Keratinocyte (primary cell): ENCODE measurements around the gene AFTPH. TPM values are rescaled to one million over a fixed set of nuclear protein-coding genes. Genes with fewer than 3 reads are reported as not detected.

Source experiments
- DNase-seq: peaks from one replicate; pipeline ENCODE4 v3.0.0-alpha.2; 2011; ENCODE audit warnings: low read depth, missing footprints, low spot score
- FAIRE-seq: peaks from 2 replicates; lab custom pipeline; 2011; peaks lifted over from hg19 to GRCh38; lab: Jason Lieb, UNC
- H2AFZ ChIP-seq: 2 replicates; pipeline ENCODE4 v1.6.0; 2012; ENCODE audit warnings: low read length, control low read depth, inconsistent platforms; ENCODE audit not compliant: control insufficient read depth
- H3K27ac ChIP-seq: 2 replicates; pipeline ENCODE4 v1.5.1; 2011; ENCODE audit warnings: low read length; ENCODE audit not compliant: control insufficient read depth, insufficient read depth
- H3K27me3 ChIP-seq: 3 replicates; pipeline ENCODE4 v1.6.0; 2011; ENCODE audit warnings: low read length; ENCODE audit not compliant: control insufficient read depth, insufficient read depth; ENCODE audit errors: extremely low read depth
- H3K36me3 ChIP-seq, 2 experiments: 2 replicates in 1 of 2; 3 replicates in 1 of 2; pipeline ENCODE4 v1.5.1; 2011; ENCODE audit warnings: low read length in 2 of 2, mild to moderate bottlenecking in 1 of 2; ENCODE audit not compliant: control insufficient read depth in 2 of 2, insufficient read depth in 2 of 2; ENCODE audit errors: extremely low read depth in 1 of 2
- H3K4me1 ChIP-seq: 3 replicates; pipeline ENCODE4 v1.5.1; 2011; ENCODE audit warnings: low read length; ENCODE audit not compliant: control insufficient read depth, insufficient read depth; ENCODE audit errors: extremely low read depth
- H3K4me2 ChIP-seq: 3 replicates; pipeline ENCODE4 v1.6.0; 2011; ENCODE audit warnings: low read depth, low read length; ENCODE audit not compliant: control insufficient read depth, insufficient read depth; ENCODE audit errors: extremely low read depth
- H3K4me3 ChIP-seq, 3 experiments: fragments of 200-600 bp in 1 of 3; sonication (generic) in 1 of 3; 2 replicates in 2 of 3; 3 replicates in 1 of 3; pipeline ENCODE4 v1.5.1; 2011 to 2016; ENCODE audit warnings: low read length in 3 of 3, mild to moderate bottlenecking in 3 of 3, control low read depth in 2 of 3, inconsistent platforms in 1 of 3, low read depth in 1 of 3, mixed read lengths in 1 of 3, mixed run types in 1 of 3, moderate library complexity in 1 of 3; ENCODE audit not compliant: control insufficient read depth in 2 of 3, insufficient read depth in 2 of 3; ENCODE audit errors: extremely low read depth in 1 of 3
- H3K79me2 ChIP-seq: 2 replicates; pipeline ENCODE4 v1.6.0; 2012; ENCODE audit warnings: low read length; ENCODE audit not compliant: control insufficient read depth, insufficient read depth
- H3K9ac ChIP-seq: 3 replicates; pipeline ENCODE4 v1.6.0; 2011; ENCODE audit warnings: low read length; ENCODE audit not compliant: control insufficient read depth, insufficient read depth; ENCODE audit errors: extremely low read depth
- H3K9me1 ChIP-seq: 3 replicates; pipeline ENCODE4 v1.6.0; 2011; ENCODE audit warnings: low read length; ENCODE audit not compliant: control insufficient read depth, insufficient read depth; ENCODE audit errors: extremely low read depth
- H3K9me3 ChIP-seq: 2 replicates; pipeline ENCODE4 v1.5.1; 2012; ENCODE audit warnings: low read depth, low read length; ENCODE audit not compliant: control insufficient read depth
- H4K20me1 ChIP-seq: 3 replicates; pipeline ENCODE4 v1.6.0; 2011; ENCODE audit warnings: low read length; ENCODE audit not compliant: control insufficient read depth, insufficient read depth; ENCODE audit errors: extremely low read depth
- EZH2 ChIP-seq: IDR thresholded peaks from one replicate; pipeline ENCODE4 v1.6.1; 2012; ENCODE audit warnings: inconsistent platforms, mild to moderate bottlenecking, low read length, moderate library complexity
- dilution Hi-C: fragments of 300-500 bp; cut with MboI; formaldehyde crosslinking; loops from one replicate; pipeline ENCODE4 v1.7.0; 2020; ENCODE audit warnings: low sequenced_read_pairs; ENCODE audit not compliant: extremely low pct_ligation_motif_present
- polyA plus RNA-seq, 5 experiments: library from polyadenylated mRNA; depleted of rRNA in 3 of 5; stranded (reverse) in 3 of 5; stranded (forward) in 1 of 5; unstranded in 1 of 5; fragments of >200 nt; gene quantifications; 1 replicate in 1 of 5; 2 replicates in 3 of 5; 3 replicates in 1 of 5; pipeline versions ENCODE4 v1.2.1 to v1.2.3, GENCODE V29; 2011 to 2012; ENCODE audit warnings: missing spikeins in 2 of 5, low read depth in 1 of 5, low replicate concordance in 1 of 5
- TF ChIP-seq, protein P1 (sequence below), 3 experiments: IDR thresholded peaks in 1 of 3; conservative IDR thresholded peaks in 1 of 3; optimal IDR thresholded peaks in 1 of 3; 2 replicates in 2 of 3; 3 replicates in 1 of 3; pipeline versions ENCODE3 to v1.5.1; 2011; ENCODE audit warnings: low read length in 3 of 3, mild to moderate bottlenecking in 3 of 3, moderate library complexity in 2 of 3, control low read depth in 1 of 3, inconsistent platforms in 1 of 3; ENCODE audit not compliant: insufficient read depth in 2 of 3; ENCODE audit errors: extremely low read depth in 1 of 3

The AFTPH gene
- polyA plus RNA-seq, 1 donor (not counting 4 experiments of a cell fraction or from before 2014, with no cell fraction given), result 28.3 TPM

DNA sequence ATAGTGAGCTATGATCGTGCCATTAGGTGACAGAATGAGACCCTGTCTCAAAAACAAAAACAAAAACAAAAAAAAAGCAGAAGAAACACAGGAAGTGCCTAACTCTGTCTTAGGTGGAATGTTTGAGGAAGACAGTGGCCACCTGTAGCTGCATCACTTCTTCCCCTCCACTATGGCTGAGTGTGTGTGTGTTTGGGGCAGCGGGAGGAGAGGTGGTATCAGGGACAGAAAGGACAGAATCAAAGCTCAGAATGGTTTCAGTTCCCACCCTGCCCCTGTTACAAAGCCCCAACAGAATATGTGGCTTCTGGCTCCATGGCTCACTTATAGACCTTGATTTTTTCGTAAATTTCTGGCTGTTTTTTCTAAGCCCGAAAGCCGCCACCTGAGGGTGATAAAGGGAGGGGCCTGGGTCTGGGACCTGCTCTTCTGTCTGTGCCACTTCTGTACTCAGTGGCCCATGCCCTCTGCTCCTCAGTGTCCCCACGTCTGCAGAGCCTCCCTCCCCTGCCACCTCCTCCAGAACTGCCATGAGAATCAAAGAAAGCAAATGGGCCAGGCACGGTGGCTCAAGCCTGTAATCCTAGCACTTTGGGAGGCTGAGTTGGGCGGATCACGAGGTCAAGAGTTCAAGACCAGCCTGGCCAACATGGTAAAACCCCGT lies 102.2 kb downstream of the AFTPH start:
- TF ChIP-seq, protein P1, sequence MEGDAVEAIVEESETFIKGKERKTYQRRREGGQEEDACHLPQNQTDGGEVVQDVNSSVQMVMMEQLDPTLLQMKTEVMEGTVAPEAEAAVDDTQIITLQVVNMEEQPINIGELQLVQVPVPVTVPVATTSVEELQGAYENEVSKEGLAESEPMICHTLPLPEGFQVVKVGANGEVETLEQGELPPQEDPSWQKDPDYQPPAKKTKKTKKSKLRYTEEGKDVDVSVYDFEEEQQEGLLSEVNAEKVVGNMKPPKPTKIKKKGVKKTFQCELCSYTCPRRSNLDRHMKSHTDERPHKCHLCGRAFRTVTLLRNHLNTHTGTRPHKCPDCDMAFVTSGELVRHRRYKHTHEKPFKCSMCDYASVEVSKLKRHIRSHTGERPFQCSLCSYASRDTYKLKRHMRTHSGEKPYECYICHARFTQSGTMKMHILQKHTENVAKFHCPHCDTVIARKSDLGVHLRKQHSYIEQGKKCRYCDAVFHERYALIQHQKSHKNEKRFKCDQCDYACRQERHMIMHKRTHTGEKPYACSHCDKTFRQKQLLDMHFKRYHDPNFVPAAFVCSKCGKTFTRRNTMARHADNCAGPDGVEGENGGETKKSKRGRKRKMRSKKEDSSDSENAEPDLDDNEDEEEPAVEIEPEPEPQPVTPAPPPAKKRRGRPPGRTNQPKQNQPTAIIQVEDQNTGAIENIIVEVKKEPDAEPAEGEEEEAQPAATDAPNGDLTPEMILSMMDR (optimal IDR thresholded peaks at IDR 0.05 in 1 of 3, IDR thresholded peaks at IDR 0.05 in 1 of 3, conservative IDR thresholded peaks at IDR 0.05 in 1 of 3; ENCODE audit: extremely low read depth in 1 of 3, insufficient read depth in 2 of 3, low read length in 3 of 3), result no peak
- TF ChIP-seq EZH2, result no peak
- H3K9me1 ChIP-seq, result no peaks in the 10 kb centered on the region
- peaks cover 4 to 7% of the 10 kb centered on the region in 2 experiments for H3K36me3 ChIP-seq
- H3K9ac ChIP-seq, result no peak overlapping the region
- H3K9me3 ChIP-seq, result no peaks in the 10 kb centered on the region
- dilution Hi-C loops, result no loop called here
- H3K79me2 ChIP-seq, result no peaks in the 10 kb centered on the region
- no peak overlapping the region for H3K27ac ChIP-seq
- H3K27me3 ChIP-seq, result no peaks in the 10 kb centered on the region
- H3K4me3 ChIP-seq, result no peak overlapping the region
- H3K4me2 ChIP-seq, result no peak overlapping the region
- FAIRE-seq (no peak), DNase-seq (no peak)
- no peak overlapping the region for H2AFZ ChIP-seq
- H3K4me1 ChIP-seq, result peaks cover 14% of the 10 kb centered on the region
- no peaks in the 10 kb centered on the region for H4K20me1 ChIP-seq

DNA sequence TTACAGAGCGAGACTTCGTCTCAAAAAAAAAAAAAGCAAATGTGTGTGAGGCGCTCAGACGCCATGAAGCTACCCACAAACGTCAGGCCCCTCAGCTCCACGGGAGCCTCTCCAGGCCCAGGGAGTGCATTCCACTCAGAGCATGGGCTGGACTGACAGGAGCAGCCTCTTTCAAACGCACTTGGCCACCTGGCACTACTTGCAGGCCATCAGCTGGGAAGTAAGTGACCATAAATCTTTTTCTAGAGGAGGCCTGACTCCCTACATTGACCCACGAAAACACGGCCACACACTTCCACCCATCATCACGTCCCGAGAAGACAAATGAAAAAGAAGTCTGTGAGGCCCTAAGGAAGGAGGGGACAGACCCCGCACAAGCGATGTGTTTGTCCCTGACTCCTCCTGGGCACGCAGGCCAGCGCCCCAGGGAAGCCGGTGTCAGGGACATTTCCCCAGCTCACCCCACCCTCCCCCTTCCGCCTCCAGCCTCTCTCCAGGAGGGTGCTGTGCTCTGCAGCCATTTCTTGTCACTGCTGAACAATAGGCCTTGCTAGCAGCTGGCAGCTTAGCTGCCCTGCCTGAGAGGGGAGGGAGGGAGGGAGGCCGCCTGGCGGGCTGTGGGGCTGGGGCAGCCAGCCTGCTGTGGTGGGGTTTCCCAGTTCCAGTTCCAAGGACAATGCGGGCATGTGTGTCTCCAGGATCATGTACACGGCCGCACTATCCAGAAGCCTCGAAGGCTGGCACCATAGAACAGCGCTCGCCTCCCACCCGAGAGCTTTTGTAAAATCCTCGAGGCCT lies 103.0 kb downstream of the AFTPH start:
- no peaks in the 10 kb centered on the region for H3K27me3 ChIP-seq
- DNase-seq, result no peak
- H3K79me2 ChIP-seq, result no peaks in the 10 kb centered on the region
- no peak overlapping the region for H3K4me3 ChIP-seq
- FAIRE-seq, result no peak
- no peaks in the 10 kb centered on the region for H3K9me1 ChIP-seq
- no peak overlapping the region for H3K4me2 ChIP-seq
- no peak overlapping the region for H2AFZ ChIP-seq
- no peak overlapping the region for H3K27ac ChIP-seq
- H3K9ac ChIP-seq, result no peak overlapping the region
- H4K20me1 ChIP-seq, result no peaks in the 10 kb centered on the region
- TF ChIP-seq, protein P1 (optimal IDR thresholded peaks at IDR 0.05 in 1 of 3, IDR thresholded peaks at IDR 0.05 in 1 of 3, conservative IDR thresholded peaks at IDR 0.05 in 1 of 3; ENCODE audit: extremely low read depth in 1 of 3, insufficient read depth in 2 of 3, low read length in 3 of 3), result no peak
- no peak for TF ChIP-seq EZH2
- H3K4me1 ChIP-seq, result peaks cover 14% of the 10 kb centered on the region
- peaks cover 4 to 8% of the 10 kb centered on the region in 2 experiments for H3K36me3 ChIP-seq
- dilution Hi-C loops, result no loop called here
- no peaks in the 10 kb centered on the region for H3K9me3 ChIP-seq
